Daoy (cell line): ENCODE results near the gene SEZ6L. TPM values are rescaled to one million over a fixed set of nuclear protein-coding genes. Genes with fewer than 3 reads are reported as not detected.

Experiments used
- DNase-seq: peaks from one replicate; pipeline ENCODE4 v3.0.0-alpha.2; 2015; ENCODE audit warnings: low read depth
- total RNA-seq: library from RNA; depleted of rRNA; stranded (reverse); fragments of >200 nt; shearing (Covaris generic); gene quantifications from 2 replicates; pipeline ENCODE4 v1.2.3, GENCODE V29; 2014

The SEZ6L gene
- total RNA-seq, 1 experiment from 2014 or later: not detected

GRCh38 chr22:26418620-26419019 is 249.4 kb downstream of the SEZ6L start:
- DNase-seq: no peak

GRCh38 chr22:26426924-26427323 is 257.7 kb downstream of the SEZ6L start:
- no peak for DNase-seq

- DNase-seq: peak; percentile 88
Measured at GRCh38 chr22:26428515-26429457, 259.5 kb downstream of the SEZ6L start, which contains the start of gene ASPHD2. Gene ASPHD2, plus strand, starts transcription at chr22:26429260. Its CDS starts 4,356 bp downstream, at chr22:26433616.

GRCh38 chr22:26429458-26430286 is 260.4 kb downstream of the SEZ6L start:
- no peak for DNase-seq

DNA sequence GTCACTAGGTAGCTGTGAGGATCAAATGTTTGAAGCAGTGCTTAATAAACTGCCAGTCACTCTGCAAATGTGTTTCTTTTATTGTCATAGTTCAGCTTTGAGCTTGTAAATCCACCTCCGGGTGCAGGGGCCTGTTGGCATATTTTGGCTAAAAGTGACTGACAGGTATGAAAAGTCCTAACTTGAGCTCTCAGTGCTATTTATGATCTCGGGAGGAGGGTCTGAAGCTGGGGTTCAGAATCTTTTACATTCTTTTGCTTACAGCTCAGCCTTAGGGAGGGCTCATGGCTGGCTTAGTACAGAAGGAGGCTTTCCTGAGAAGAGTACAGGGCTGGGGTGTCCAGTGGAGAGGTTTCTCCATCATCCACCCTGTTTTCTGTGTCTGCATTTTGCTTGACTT is 261.3 kb downstream of the SEZ6L start:
- DNase-seq: no peak

DNA sequence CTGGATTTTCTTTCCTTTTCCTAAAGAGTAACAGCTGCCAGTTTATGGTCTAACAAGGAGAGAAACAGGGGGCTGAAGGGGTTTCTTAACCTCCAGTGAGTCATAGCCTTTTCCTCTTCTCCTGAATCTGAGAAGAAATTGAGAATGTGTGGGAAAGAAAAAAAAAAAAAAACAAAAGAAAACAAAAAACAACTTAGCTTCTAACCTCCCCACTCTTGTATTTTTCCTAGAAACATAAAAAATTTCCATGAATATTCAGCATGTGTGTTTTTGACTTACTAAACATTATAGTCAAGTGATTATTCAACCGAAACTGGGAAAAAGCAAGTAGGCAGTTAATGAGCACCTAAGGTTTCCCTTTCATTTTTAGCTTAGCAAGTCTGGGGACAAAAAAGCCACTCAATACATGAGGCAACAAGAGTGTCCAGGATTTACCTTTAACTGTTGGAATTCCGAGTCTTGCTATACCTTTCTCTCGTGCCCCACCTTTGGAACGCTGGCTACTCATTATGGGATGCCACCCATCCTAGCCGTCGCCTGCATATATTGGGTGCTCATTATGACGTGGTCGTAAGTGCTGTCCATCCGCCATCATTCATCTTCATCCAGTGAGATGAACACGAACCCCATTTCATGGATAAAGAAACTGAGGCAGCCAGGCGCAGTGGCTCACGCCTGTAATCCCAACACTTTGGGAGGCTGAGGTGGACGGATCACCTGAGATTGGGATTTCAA is 262.2 kb downstream of the SEZ6L start:
- DNase-seq: peak; percentile 29

DNA sequence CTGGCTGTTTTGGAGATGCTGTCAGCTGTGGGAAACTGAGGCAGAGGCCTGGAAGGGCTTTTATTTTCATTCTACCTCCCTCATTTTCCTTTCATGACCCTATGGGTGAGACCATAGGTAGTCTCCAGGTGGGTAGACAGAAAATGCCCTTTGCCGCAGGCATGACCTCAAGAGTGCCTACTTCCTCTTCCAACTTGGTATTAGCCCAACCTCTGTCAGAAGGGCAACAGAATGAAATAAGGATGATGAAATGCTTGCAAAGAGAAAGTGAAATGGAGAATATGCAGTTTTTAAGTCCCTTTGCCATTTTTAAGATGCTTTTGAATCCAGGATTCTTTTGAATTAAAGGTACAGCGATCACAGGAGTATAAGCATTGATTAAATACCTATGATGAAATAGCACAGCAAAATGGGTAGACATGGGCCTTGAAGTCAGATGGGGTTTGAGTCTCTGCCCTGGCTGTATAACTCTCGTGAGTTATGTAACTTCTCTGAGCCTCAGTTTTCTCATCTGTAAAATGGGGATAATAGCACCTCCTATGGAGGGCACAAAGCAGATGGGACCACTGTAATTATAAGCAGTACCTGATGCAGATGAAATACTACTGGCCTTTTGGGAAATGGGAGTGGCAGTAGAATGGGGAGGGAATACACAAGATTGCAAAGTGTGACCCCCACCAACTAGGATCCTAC is 263.5 kb downstream of the SEZ6L start:
- DNase-seq: no peak
